Uterine smooth muscle cell (primary cell): Measurements from ENCODE around the gene CAMLG. TPM values are rescaled to one million over a fixed set of nuclear protein-coding genes. Genes with fewer than 3 reads are reported as not detected.

Experiments
- total RNA-seq: library from RNA; depleted of rRNA; stranded (reverse); fragments of >200 nt; gene quantifications from 2 replicates; pipeline ENCODE4 v1.2.3, GENCODE V29; 2014

CAMLG gene
- total RNA-seq, result 33.2 and 48.1 TPM in 2 replicates

GRCh38 chr5:134738133-134738962 is at the start of gene CAMLG:
TSS of gene CAMLG (plus strand) at chr5:134738548. CDS start at chr5:134738621, 73 bp downstream.

GRCh38 chr5:134758504-134759341 is 20.4 kb downstream of the CAMLG start, which contains the start of gene DDX46:
TSS of gene DDX46 (plus strand) at chr5:134758779. CDS start at chr5:134758939, 160 bp downstream.

Other genes with a start within 250 kb of the CAMLG start
- gene JADE2, start 212.9 kb upstream of the CAMLG start, total RNA-seq, result 21.2 and 29.1 TPM in 2 replicates
- gene SAR1B, start 105.7 kb upstream of the CAMLG start, total RNA-seq, result 107 and 113 TPM in 2 replicates
- 28.1 and 30.9 TPM in 2 replicates for gene SEC24A, start 89.8 kb upstream of the CAMLG start, total RNA-seq
- gene DDX46, start 20.2 kb downstream of the CAMLG start, total RNA-seq, result 20.1 and 28.0 TPM in 2 replicates
- 41.0 and 42.4 TPM in 2 replicates for gene C5orf24, start 107.4 kb downstream of the CAMLG start, total RNA-seq
- 126 and 137 TPM in 2 replicates for gene TXNDC15, start 135.8 kb downstream of the CAMLG start, total RNA-seq
- 2.9 and 5.2 TPM in 2 replicates for gene PCBD2, start 166.6 kb downstream of the CAMLG start, total RNA-seq
- 0.12 and 0.22 TPM in 2 replicates for gene CATSPER3, start 229.4 kb downstream of the CAMLG start, total RNA-seq